NCI-H774 (cell line): ENCODE data around the gene RHEX.

ENCODE experiments used
- DNase-seq: peaks from one replicate; lab custom pipeline; 2025; lab: John Stamatoyannopoulos, UW

Gene RHEX

DNA sequence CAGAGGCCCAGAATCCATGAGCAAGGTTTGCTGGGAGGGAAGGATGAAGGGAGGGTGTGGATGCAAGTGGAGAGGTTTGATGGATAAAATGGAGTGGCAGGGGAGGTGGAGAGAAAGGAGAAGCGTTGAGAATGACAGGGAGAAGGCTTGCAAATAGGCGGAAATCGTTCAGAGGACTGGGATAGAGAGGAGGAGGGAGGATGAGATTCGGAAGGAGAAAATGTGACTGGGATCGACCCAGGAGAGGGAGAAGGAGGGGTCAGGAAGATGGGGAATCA lies 63.8 kb downstream of the RHEX start:
- no peak for DNase-seq

DNA sequence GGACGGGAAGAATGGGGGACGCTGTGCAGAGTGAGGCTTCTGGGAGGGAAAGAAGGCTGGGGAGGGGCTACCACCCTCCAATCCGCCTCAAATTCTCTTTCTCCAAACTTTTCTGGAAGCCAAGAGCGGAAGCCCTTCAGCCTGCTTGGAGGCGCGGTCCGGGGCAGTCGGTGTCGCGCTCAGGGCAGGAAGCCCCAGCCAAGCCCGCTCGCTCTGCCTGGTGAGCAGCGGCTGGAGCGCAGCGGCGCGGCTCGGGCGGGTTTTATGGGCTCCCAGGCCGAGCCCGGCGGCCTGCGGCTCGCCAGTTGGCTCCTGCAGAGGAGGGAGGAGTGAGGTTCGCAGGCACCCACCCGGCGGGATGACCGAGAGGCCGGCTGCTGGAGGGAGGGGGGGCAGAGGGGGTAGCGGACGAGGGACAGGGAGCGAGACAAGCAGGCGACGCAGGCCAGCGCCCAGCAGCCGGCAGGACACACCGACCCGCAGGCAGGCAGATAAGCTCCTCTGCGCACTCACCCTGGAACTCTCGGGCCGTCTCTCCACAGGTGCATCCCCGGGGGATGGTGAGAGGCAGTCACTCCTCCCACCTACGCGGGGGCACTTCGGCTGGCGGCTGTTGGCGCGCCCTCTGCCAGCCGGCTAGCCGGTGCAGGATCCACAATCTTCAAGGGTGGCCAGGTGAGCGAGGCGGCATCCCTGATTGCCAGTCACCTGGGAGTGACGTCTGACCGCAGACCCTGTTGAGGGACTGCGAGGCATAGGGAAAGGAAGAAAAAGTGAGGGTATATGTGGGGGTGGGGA lies 64.4 kb downstream of the RHEX start, which contains the start of gene AVPR1B:
Gene AVPR1B (minus strand): TSS at position 238 of the 798 bp plus-strand sequence. CDS start 498 bp downstream, outside the sequence.
- peak; percentile 71 for DNase-seq

DNA sequence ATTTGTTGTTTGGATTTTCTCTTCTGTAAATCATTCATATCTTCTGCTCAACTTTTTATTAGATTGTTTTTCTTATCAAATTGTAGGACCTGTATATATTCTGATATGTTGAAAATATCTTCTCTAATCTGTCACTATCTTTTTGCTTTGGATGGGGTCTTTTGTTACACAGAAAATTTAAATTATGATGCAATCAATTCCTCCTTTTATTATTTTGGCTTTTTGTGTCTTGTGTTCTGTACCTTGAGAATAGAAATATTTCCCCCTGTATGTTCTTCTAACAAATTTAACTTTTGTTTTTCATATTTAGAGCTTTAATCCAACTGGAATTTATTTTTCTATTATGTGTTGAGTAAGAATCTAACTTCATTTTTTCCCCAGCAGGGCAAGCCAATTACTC lies 67.4 kb downstream of the RHEX start:
- DNase-seq: no peak

DNA sequence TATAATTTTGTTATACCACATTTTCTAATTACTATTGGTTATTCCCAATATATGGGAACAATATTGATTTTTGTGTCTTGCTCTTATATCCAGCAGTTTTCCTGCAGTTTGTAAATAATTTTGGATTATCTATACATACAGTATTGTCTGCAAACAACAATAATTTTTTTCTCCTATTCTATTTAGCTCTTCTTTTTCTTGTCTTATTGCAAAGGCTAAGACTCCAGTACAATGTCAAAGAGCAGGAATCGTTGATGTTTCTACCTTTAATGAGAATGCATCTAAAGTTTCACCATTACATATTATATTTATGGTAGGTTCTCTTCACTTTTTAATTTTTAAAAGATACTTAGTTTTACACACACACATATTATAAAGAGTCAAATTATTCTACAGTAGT lies 68.3 kb downstream of the RHEX start:
- no peak for DNase-seq

DNA sequence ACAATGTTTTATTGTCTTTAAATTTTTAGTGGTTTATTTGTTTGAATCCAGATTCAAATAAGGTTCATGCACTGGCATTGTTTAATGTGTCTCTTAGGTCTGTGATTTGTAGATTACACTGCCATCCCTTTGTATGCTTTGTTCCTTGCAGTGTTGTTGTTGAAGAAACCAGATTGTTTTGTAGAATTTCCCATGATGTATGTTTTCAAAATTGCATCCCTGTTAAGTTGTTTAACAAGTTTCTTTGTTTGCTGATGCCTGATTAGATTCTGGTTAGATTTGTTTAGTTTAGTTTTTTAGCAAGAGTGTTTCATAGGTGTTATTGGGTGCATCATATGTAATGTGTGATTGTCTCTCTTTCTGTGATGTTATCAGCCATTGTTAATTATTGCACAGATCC lies 69.7 kb downstream of the RHEX start:
- DNase-seq: no peak

DNA sequence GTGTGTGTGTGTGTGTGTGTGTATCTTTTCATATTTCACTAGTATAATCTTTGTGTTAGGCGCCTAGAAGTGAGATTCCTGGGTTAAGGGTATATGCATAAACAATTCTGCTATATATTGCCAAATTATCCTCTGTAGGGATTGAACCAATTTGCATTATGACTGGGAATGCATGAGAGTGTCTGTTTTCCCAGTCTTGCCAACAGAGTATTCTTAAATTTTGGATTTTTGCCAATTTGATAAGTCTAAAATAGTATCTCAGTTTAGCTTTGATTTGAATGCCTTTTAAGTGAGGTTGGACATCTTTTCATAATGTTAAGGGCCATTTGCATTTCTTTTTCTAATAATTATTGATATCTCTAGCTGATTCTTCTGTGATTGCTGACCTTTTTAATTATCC lies 72.4 kb downstream of the RHEX start:
- DNase-seq: no peak

DNA sequence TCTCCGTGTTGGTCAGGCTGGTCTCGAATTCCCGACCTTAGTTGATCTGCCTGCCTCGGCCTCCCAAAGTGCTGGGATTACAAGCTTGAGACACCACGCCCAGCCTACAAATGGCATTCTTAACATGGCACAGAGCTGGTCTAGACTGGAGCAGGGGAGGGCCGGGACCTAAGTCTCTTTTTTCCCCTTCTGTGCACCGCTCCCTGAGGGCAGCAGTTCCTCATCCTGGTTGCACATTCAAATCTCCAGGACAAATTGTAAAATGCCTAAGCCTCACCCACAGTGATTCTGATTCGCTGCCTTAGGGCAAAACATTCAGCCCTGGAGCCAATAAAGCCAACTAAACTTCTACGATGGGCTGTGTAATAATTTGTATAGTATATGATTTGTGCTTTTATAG lies 74.4 kb downstream of the RHEX start:
- DNase-seq: no peak

DNA sequence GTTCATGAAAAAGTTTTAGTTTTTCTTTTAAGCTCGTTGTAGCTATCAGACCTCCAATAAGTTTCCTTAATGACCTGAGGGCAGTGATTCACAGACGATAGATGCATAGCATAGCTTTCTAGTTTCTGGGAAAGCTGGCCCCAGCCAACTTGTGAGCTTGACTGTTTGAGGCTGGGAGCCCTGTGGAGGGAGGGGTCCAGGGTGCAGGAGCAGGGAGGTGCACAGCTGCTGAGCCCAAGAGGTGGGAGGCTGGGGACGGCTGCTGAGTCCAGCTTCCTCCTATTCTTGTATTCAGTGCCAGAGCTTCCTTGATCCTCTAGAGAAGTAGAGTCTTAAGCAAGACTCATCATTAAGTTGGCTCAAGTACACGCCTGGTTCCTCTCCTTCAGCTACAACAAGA lies 75.2 kb downstream of the RHEX start:
- no peak for DNase-seq

DNA sequence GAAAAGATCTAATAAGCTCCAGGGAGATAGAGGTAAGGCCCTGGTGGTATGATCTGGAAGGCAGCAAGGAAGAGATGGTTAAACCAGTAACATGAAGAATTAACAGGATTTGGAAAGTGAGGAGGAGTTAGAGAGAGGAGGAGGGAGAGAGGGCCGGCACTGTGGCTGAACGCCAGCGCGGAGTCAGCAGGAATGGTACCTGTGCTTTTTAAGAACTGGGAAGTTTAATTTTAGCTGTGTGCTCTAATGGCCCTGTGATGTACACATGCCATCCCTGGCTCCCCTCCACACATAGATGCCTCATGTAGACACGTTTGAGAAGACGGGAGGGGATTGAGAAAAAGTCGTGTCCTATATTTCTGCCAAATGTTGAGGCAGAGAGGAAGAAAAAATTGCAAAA lies 78.1 kb downstream of the RHEX start:
- no peak for DNase-seq

DNA sequence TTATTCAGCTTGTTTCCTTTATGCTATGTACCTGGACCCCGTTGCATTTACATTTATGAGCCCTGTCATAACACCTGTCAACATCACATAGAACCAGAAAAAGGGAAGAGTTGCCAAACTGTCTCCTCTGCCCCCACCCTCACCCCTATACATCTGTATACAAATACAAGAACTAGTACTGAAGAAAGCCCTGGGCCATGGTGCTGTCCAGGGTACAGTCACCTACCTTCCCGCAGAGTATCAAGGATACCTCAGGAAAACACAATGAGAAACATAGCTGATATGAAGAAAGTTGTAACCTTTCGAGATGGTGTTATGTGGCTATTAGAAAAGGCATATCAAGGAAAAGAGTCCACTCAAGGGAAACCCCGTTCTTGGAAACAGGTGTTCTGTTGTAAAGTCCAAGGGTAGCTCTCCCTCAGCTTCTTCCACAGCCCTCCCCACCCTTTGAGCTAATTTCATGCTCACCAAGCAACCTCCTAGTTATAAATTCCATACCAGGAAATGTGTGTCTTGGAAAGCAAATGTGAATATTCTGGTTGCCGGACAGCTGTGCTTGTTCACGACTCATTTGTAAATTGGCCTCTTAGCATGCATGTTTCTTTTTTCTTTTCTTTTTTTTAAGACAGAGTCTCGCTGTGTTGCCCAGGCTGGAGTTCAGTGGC lies 80.9 kb downstream of the RHEX start:
- no peak for DNase-seq

DNA sequence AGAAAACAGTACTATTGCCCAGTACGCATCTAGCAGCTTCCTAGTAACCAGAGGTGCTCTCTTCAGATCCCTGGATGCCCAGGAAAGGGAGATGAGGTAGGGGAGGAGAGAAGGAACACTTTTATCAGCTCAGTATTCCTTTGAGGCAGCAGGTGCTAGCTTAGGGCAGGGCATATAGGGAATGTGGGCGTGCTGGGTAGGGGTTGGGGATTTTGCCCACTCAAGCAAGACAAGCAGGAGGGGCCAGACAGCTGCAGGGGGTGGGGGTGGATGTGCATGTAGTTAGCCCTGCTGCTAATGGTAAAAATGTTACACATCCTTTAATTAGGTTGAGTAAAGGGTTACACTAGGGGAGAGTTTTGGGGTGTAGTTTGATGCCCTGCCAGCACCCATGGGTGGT lies 82.3 kb downstream of the RHEX start:
- DNase-seq: no peak

DNA sequence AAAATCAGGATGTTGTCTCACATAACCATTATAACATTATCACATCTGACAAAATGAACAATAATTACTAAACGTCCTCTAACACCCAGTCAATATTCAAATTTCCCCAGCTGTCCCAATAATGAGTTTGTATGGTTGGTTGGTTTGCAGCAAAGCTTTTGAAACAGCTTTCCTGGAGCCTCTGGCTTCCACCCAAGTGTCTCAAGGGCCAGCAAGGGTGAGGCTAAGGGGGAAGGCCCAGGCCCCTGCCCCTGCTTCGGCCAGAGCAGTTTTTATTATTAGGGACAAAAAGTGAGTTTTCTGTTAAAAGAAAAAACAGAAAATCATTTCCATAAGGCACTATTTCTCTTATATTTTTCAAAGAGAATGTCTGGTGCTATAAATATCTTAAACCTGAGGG lies 83.3 kb downstream of the RHEX start:
- DNase-seq: no peak

DNA sequence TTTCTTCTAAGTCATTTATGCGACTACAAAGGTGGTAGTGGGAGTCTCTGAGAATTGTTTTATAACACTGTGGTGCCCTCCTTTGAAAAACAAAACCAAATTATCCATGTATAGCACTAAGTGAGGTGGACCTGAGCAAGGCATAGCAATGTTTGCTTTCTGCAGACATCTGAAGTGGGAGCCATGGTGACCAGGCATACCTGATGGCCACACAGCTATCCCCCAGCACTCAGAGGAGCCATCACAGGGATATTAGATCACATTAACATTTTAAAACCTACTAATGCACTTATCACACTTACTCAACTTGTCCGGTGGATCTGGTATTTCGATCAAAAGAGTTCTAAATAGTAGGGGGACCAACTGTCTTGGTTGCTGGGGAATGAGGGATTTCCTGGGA lies 89.0 kb downstream of the RHEX start:
- DNase-seq: no peak

DNA sequence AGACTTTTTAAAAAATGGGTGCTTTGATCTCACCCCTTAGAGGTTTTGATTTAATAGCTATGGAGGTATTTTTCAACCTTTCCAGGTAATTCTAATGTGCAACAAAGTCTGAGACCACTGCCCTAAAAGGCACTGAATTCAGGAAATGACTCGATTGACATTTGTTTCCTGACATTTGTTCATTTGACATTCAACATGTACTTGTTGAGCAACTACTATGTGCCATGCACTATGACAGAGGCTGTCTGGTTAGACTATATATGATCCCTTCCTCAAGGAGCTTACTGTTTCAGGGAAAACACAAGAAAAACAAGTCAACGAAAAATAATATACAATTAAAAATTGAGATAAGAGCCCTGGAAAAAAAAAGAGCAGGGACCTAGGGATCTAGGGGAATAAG lies 89.8 kb downstream of the RHEX start:
- DNase-seq: no peak

DNA sequence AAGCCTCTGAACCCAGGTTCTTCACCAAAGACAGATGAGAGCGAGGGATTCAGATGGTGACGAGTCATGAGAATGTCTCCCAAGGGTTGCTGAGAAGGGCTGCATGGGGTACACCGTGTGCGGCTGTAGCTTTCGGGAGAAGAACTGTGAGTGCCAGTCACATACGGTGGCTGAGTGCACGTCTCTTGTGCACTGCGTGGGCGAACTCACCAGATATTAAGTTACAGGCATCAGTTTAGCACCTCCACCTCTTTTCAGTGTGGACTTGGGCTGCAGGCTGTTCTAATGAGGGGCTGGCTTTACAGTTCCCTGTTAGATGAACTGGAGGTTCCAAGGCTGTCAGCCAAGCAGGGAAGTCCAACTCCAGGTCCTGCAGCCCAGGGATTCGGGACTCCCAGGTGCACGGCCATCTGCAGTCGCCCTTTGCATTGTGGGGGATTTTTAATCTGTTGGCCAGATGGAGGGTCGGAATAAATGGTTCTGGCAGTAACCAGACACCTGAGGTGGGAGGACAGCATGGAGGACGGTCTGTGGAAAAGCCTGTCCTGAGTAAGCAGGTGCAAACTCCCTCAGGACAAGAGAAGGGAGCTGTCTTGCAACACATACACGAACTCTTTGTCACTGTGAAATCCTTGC lies 90.7 kb downstream of the RHEX start:
- no peak for DNase-seq

DNA sequence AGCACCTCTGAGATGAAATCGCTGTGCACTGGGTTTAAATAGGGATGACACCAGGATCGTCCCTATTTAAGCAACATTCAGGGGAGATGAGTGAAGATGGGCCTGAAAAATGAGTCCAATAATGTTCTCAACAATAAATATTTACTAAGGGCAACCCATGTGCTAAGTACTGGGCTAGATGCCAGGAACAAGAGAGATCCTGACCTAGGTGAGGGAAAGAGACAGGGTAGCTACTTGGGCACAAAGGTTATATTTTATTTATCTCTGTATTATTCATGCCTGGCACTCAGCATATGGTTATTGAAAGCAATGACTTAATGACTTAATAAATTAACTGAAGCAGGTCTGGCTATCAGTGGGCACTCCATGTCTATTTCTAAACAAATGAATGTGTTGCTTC lies 91.6 kb downstream of the RHEX start:
- DNase-seq: peak; percentile 50

DNA sequence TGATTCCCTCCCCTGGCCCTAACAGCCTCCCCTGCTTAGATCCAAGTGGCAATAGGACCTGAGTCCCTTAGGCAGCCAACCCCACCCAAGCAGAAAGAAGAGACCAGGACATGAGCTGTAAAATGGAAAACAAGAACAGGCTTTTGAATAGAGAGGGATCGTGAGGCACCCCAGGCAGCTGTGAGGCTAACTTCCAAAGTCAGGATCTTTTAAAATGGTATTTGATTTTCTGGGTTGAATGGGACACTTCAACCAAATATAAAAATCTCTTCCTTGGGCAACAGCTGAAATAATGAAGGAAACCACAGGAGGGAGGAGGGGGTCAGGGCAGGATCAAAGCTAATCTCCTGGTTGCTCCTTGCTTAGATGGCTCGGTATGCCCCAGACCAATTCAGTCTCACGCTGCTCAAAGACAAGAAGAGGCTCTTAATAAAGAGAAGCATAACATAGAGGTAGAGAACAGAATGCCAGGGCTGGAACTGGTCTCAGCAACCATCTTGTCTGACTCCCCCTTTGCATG lies 92.9 kb downstream of the RHEX start:
- DNase-seq: no peak
